Hepatocyte (in vitro differentiated cells): Measurements from ENCODE around the gene TMC1. TPM values are rescaled to one million over a fixed set of nuclear protein-coding genes. Genes with fewer than 3 reads are reported as not detected.

ENCODE experiments used
- DNase-seq: peaks from one replicate; pipeline ENCODE4 v3.0.0-alpha.2; 2016; ENCODE audit warnings: low spot score
- H2AFZ ChIP-seq: fragments of 200-600 bp; sonication (generic); 2 replicates; pipeline ENCODE4 v1.6.0; 2016; ENCODE audit warnings: antibody characterized with exemption, mild to moderate bottlenecking
- H3K27ac ChIP-seq: fragments of 200-600 bp; sonication (generic); 2 replicates; pipeline ENCODE4 v1.5.1; 2016; ENCODE audit warnings: mild to moderate bottlenecking
- H3K27me3 ChIP-seq: fragments of 200-600 bp; sonication (generic); 2 replicates; pipeline ENCODE4 v1.6.1; 2016
- H3K36me3 ChIP-seq: fragments of 200-600 bp; sonication (generic); replicated peaks from 2 replicates; pipeline ENCODE4 v1.5.1; 2016; ENCODE audit warnings: low read depth; ENCODE audit not compliant: insufficient read depth
- H3K4me1 ChIP-seq: fragments of 200-600 bp; sonication (generic); 2 replicates; pipeline ENCODE4 v1.5.1; 2016; ENCODE audit warnings: mild to moderate bottlenecking, moderate library complexity; ENCODE audit not compliant: insufficient read depth
- H3K4me2 ChIP-seq: fragments of 200-600 bp; sonication (generic); 2 replicates; pipeline ENCODE4 v1.6.0; 2016
- H3K4me3 ChIP-seq: fragments of 200-600 bp; sonication (generic); 2 replicates; pipeline ENCODE4 v1.5.1; 2016; ENCODE audit warnings: mild to moderate bottlenecking
- H3K79me2 ChIP-seq: fragments of 200-600 bp; sonication (generic); 2 replicates; pipeline ENCODE4 v1.6.0; 2017; ENCODE audit warnings: mild to moderate bottlenecking
- H3K9me2 ChIP-seq: fragments of 200-600 bp; sonication (generic); replicated peaks from 2 replicates; pipeline ENCODE4 v1.6.0; 2017; ENCODE audit warnings: mild to moderate bottlenecking; ENCODE audit not compliant: insufficient read depth
- H3K9me3 ChIP-seq: fragments of 200-600 bp; sonication (generic); 2 replicates; pipeline ENCODE4 v1.5.1; 2016; ENCODE audit warnings: low read depth, mild to moderate bottlenecking
- H4K20me1 ChIP-seq: fragments of 200-600 bp; sonication (generic); 2 replicates; pipeline ENCODE4 v1.6.0; 2016; ENCODE audit warnings: mild to moderate bottlenecking; ENCODE audit not compliant: insufficient read depth, poor library complexity, severe bottlenecking
- CTCF ChIP-seq: fragments of 200-600 bp; sonication (generic); IDR thresholded peaks from 2 replicates; pipeline ENCODE4 v1.5.1; 2016; ENCODE audit warnings: antibody characterized with exemption, mild to moderate bottlenecking; ENCODE audit not compliant: poor library complexity
- EZH2 ChIP-seq: fragments of 200-600 bp; sonication (generic); IDR thresholded peaks from 2 replicates; pipeline ENCODE4 v1.6.1; 2016; ENCODE audit warnings: antibody characterized with exemption, mild to moderate bottlenecking, borderline replicate concordance
- EZH2phosphoT487 ChIP-seq: fragments of 200-600 bp; sonication (generic); IDR thresholded peaks from one replicate; pipeline ENCODE4 v1.6.1; 2018; ENCODE audit warnings: antibody characterized with exemption, mild to moderate bottlenecking, low read depth, moderate library complexity; ENCODE audit not compliant: unreplicated experiment, severe bottlenecking
- WGBS: methylation state at CpG from one replicate; pipeline ENCODE4 v1.1.6; 2016; ENCODE audit warnings: low lambda C conversion rate; ENCODE audit errors: missing lambda C conversion rate; 5-methylcytosine and 5-hydroxymethylcytosine counted together
- polyA plus RNA-seq: library from polyadenylated mRNA; unstranded; fragments of >200 nt; fragmentation: Nextera tagmentation; extraction: Ambion mirVana; gene quantifications from 2 replicates; pipeline ENCODE4 v1.2.1, GENCODE V29; 2016
- total RNA-seq: library from RNA; depleted of rRNA; stranded (reverse); fragments of >200 nt; gene quantifications from 2 replicates; pipeline ENCODE4 v1.2.3, GENCODE V29; 2014

Gene TMC1
- total and polyA plus RNA-seq, 2 experiments from 2014 or later, result 0.20 to 0.23 TPM

GRCh38 chr9:72674961-72675360 lies 153.6 kb downstream of the TMC1 start:
- 89% methylated on average over 2 of the region's 2 CpGs for whole genome bisulfite sequencing
- H3K9me3 ChIP-seq, result no peaks in the 10 kb centered on the region
- no peak overlapping the region for H3K27ac ChIP-seq
- no peaks in the 10 kb centered on the region for H3K36me3 ChIP-seq
- H3K79me2 ChIP-seq, result no peaks in the 10 kb centered on the region
- no peaks in the 10 kb centered on the region for H3K27me3 ChIP-seq
- H3K4me3 ChIP-seq, result no peak overlapping the region
- no peaks in the 10 kb centered on the region for H4K20me1 ChIP-seq
- no peak for DNase-seq
- H3K9me2 ChIP-seq, result no peaks in the 10 kb centered on the region
- TF ChIP-seq EZH2phosphoT487 (no peak), EZH2 (no peak), CTCF (no peak)
- H2AFZ ChIP-seq, result no peak overlapping the region
- H3K4me1 ChIP-seq, result no peaks in the 10 kb centered on the region
- H3K4me2 ChIP-seq, result no peak overlapping the region

GRCh38 chr9:72675586-72675985 lies 154.2 kb downstream of the TMC1 start:
- H4K20me1 ChIP-seq, result no peaks in the 10 kb centered on the region
- no peaks in the 10 kb centered on the region for H3K27me3 ChIP-seq
- H3K79me2 ChIP-seq, result no peaks in the 10 kb centered on the region
- TF ChIP-seq CTCF, result no peak
- no peak for TF ChIP-seq EZH2
- TF ChIP-seq EZH2phosphoT487, result no peak
- no peak for DNase-seq
- H3K4me1 ChIP-seq, result no peaks in the 10 kb centered on the region
- H3K4me3 ChIP-seq, result no peak overlapping the region
- H3K36me3 ChIP-seq, result no peaks in the 10 kb centered on the region
- no peaks in the 10 kb centered on the region for H3K9me2 ChIP-seq
- H3K27ac ChIP-seq, result no peak overlapping the region
- H2AFZ ChIP-seq, result no peak overlapping the region
- H3K9me3 ChIP-seq, result no peaks in the 10 kb centered on the region
- H3K4me2 ChIP-seq, result no peak overlapping the region
- 81% methylated on average over 1 of the region's 1 CpG for WGBS

GRCh38 chr9:72680593-72681282 lies 159.3 kb downstream of the TMC1 start:
- Histone ChIP-seq H3K9me2 (no peaks in the 10 kb centered on the region), H3K36me3 (no peaks in the 10 kb centered on the region), H3K9me3 (no peaks in the 10 kb centered on the region), H3K4me3 (no peak overlapping the region), H3K4me2 (peak overlapping the region; percentile 51), H3K79me2 (no peaks in the 10 kb centered on the region), H3K4me1 (no peaks in the 10 kb centered on the region), H3K27ac (peak overlapping the region; percentile 70), H3K27me3 (no peaks in the 10 kb centered on the region), H2AFZ (no peak overlapping the region), H4K20me1 (no peaks in the 10 kb centered on the region)
- DNase-seq, result no peak
- 43% methylated on average over 2 of the region's 2 CpGs for WGBS
- no peak for TF ChIP-seq EZH2phosphoT487
- no peak for TF ChIP-seq CTCF
- TF ChIP-seq EZH2, result no peak
